K562 (cell line): ENCODE data around the gene LMBR1. TPM values are rescaled to one million over a fixed set of nuclear protein-coding genes. Genes with fewer than 3 reads are reported as not detected.

Experiments used
- CCNT2 ChIP-seq: IDR thresholded peaks from 2 replicates; pipeline ENCODE4 v1.6.1; 2011; ENCODE audit warnings: borderline replicate concordance, low read depth, mild to moderate bottlenecking, moderate library complexity, mixed read lengths, low read length; ENCODE audit not compliant: insufficient read length; ENCODE audit errors: extremely low read depth
- COPS2 ChIP-seq: fragments of 450-650 bp; conservative IDR thresholded peaks from 2 replicates; pipeline ENCODE4 v1.6.1; 2016; ENCODE audit warnings: mild to moderate bottlenecking, moderate library complexity
- ZFP1 ChIP-seq: fragments of 450-650 bp; formaldehyde crosslinking; IDR thresholded peaks from 2 replicates; pipeline ENCODE4 v1.4.0; 2020; ENCODE audit warnings: mild to moderate bottlenecking, mixed read lengths
- ZNF644 ChIP-seq: fragments of 200-800 bp; sonication (Bioruptor generic); IDR thresholded peaks from 2 replicates; pipeline ENCODE4 v1.6.1; 2016; ENCODE audit warnings: low read depth, missing genetic modification characterization, missing compliant biosample characterization
- polyA plus RNA-seq, 8 experiments: library from polyadenylated mRNA; depleted of rRNA in 4 of 8; stranded (reverse) in 5 of 8; unstranded in 3 of 8; fragments of >200 nt; fragmentation: Nextera tagmentation in 2 of 8; fragmentation: Illumina TruSeq in 1 of 8; extraction: Ambion mirVana in 2 of 8; extraction: Trizol in 1 of 8; gene quantifications; 2 replicates each; pipeline versions ENCODE4 v1.2.1 to v1.2.3, GENCODE V29; 2011 to 2014; ENCODE audit warnings: inconsistent platforms in 1 of 8, missing spikeins in 1 of 8
- total RNA-seq, 7 experiments: library from RNA; depleted of rRNA in 6 of 7; stranded (reverse); fragments of >200 nt in 6 of 7; fragmentation: Illumina TruSeq in 2 of 7; extraction: Trizol in 2 of 7; gene quantifications; 2 replicates each; pipeline versions ENCODE4 v1.2.1 to v1.2.3, GENCODE V29; 2011 to 2021; ENCODE audit warnings: low replicate concordance in 1 of 7
- TF ChIP-seq, protein P1 (sequence below): conservative IDR thresholded peaks from 2 replicates; pipeline ENCODE4 v1.6.1; 2011; ENCODE audit warnings: low read depth, mild to moderate bottlenecking, low read length; ENCODE audit not compliant: control insufficient read depth
- TF ChIP-seq, protein P2 (sequence below): sonication (generic); formaldehyde crosslinking; IDR thresholded peaks from 2 replicates; pipeline ENCODE4 v1.8.0; 2023; ENCODE audit warnings: mild to moderate bottlenecking, missing genetic modification reagents
- TF ChIP-seq, protein P3 (sequence below): fragments of 250-450 bp; sonication (Bioruptor Pico); IDR thresholded peaks from 2 replicates; pipeline ENCODE4 v1.4.0; 2020; ENCODE audit warnings: borderline replicate concordance
- TF ChIP-seq, protein P4 (sequence below): sonication (generic); formaldehyde crosslinking; IDR thresholded peaks from 2 replicates; pipeline ENCODE4 v1.8.1; 2023; ENCODE audit warnings: missing genetic modification reagents, mild to moderate bottlenecking, borderline replicate concordance
- TF ChIP-seq, protein P5 (sequence below): fragments of 250-450 bp; sonication (Bioruptor Pico); IDR thresholded peaks from 2 replicates; pipeline ENCODE4 v1.8.0; 2022; ENCODE audit warnings: moderate library complexity, mild to moderate bottlenecking, inconsistent platforms
- TF ChIP-seq, protein P6 (sequence below): sonication (generic); formaldehyde crosslinking; IDR thresholded peaks from 2 replicates; pipeline ENCODE4 v1.8.0; 2023; ENCODE audit warnings: mild to moderate bottlenecking, missing genetic modification reagents

LMBR1 gene
- total and polyA plus RNA-seq, 9 of the 15 experiments (the other 6 are each of a cell fraction or from before 2014, with no cell fraction given) = 7.7 to 90.0 (median 59.9) TPM

GRCh38 chr7:156640257-156640948, 252.6 kb downstream of the LMBR1 start, which contains the start of gene RNF32 (continued):
- TF ChIP-seq, protein P1, sequence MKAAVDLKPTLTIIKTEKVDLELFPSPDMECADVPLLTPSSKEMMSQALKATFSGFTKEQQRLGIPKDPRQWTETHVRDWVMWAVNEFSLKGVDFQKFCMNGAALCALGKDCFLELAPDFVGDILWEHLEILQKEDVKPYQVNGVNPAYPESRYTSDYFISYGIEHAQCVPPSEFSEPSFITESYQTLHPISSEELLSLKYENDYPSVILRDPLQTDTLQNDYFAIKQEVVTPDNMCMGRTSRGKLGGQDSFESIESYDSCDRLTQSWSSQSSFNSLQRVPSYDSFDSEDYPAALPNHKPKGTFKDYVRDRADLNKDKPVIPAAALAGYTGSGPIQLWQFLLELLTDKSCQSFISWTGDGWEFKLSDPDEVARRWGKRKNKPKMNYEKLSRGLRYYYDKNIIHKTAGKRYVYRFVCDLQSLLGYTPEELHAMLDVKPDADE = peak; percentile 44; the same call in 1 of the 2 replicates
- TF ChIP-seq CCNT2 (peak; percentile 45), ZNF644 (no peak), ZFP1 (CRISPR knock-in tag) (no peak), COPS2 (no peak)
- TF ChIP-seq, protein P2, sequence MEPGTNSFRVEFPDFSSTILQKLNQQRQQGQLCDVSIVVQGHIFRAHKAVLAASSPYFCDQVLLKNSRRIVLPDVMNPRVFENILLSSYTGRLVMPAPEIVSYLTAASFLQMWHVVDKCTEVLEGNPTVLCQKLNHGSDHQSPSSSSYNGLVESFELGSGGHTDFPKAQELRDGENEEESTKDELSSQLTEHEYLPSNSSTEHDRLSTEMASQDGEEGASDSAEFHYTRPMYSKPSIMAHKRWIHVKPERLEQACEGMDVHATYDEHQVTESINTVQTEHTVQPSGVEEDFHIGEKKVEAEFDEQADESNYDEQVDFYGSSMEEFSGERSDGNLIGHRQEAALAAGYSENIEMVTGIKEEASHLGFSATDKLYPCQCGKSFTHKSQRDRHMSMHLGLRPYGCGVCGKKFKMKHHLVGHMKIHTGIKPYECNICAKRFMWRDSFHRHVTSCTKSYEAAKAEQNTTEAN (CRISPR knock-in tag) = 0 out of 2 replicates have a peak, but pooled peaks have one; percentile 10
- TF ChIP-seq, protein P3, sequence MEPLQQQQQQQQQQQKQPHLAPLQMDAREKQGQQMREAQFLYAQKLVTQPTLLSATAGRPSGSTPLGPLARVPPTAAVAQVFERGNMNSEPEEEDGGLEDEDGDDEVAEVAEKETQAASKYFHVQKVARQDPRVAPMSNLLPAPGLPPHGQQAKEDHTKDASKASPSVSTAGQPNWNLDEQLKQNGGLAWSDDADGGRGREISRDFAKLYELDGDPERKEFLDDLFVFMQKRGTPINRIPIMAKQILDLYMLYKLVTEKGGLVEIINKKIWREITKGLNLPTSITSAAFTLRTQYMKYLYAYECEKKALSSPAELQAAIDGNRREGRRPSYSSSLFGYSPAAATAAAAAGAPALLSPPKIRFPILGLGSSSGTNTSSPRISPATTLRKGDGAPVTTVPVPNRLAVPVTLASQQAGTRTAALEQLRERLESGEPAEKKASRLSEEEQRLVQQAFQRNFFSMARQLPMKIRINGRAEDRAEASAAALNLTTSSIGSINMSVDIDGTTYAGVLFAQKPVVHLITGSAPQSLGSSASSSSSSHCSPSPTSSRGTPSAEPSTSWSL (CRISPR knock-in tag) = peak; percentile 80; the same call in 1 of the 2 replicates
- TF ChIP-seq, protein P4, sequence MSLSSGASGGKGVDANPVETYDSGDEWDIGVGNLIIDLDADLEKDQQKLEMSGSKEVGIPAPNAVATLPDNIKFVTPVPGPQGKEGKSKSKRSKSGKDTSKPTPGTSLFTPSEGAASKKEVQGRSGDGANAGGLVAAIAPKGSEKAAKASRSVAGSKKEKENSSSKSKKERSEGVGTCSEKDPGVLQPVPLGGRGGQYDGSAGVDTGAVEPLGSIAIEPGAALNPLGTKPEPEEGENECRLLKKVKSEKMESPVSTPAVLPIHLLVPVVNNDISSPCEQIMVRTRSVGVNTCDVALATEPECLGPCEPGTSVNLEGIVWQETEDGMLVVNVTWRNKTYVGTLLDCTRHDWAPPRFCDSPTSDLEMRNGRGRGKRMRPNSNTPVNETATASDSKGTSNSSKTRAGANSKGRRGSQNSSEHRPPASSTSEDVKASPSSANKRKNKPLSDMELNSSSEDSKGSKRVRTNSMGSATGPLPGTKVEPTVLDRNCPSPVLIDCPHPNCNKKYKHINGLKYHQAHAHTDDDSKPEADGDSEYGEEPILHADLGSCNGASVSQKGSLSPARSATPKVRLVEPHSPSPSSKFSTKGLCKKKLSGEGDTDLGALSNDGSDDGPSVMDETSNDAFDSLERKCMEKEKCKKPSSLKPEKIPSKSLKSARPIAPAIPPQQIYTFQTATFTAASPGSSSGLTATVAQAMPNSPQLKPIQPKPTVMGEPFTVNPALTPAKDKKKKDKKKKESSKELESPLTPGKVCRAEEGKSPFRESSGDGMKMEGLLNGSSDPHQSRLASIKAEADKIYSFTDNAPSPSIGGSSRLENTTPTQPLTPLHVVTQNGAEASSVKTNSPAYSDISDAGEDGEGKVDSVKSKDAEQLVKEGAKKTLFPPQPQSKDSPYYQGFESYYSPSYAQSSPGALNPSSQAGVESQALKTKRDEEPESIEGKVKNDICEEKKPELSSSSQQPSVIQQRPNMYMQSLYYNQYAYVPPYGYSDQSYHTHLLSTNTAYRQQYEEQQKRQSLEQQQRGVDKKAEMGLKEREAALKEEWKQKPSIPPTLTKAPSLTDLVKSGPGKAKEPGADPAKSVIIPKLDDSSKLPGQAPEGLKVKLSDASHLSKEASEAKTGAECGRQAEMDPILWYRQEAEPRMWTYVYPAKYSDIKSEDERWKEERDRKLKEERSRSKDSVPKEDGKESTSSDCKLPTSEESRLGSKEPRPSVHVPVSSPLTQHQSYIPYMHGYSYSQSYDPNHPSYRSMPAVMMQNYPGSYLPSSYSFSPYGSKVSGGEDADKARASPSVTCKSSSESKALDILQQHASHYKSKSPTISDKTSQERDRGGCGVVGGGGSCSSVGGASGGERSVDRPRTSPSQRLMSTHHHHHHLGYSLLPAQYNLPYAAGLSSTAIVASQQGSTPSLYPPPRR (CRISPR knock-in tag) = no peak; the same call in 1 of the 2 replicates
- TF ChIP-seq, protein P5, sequence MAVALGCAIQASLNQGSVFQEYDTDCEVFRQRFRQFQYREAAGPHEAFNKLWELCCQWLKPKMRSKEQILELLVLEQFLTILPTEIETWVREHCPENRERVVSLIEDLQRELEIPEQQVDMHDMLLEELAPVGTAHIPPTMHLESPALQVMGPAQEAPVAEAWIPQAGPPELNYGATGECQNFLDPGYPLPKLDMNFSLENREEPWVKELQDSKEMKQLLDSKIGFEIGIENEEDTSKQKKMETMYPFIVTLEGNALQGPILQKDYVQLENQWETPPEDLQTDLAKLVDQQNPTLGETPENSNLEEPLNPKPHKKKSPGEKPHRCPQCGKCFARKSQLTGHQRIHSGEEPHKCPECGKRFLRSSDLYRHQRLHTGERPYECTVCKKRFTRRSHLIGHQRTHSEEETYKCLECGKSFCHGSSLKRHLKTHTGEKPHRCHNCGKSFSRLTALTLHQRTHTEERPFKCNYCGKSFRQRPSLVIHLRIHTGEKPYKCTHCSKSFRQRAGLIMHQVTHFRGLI (CRISPR knock-in tag) = no peak
- TF ChIP-seq, protein P6, sequence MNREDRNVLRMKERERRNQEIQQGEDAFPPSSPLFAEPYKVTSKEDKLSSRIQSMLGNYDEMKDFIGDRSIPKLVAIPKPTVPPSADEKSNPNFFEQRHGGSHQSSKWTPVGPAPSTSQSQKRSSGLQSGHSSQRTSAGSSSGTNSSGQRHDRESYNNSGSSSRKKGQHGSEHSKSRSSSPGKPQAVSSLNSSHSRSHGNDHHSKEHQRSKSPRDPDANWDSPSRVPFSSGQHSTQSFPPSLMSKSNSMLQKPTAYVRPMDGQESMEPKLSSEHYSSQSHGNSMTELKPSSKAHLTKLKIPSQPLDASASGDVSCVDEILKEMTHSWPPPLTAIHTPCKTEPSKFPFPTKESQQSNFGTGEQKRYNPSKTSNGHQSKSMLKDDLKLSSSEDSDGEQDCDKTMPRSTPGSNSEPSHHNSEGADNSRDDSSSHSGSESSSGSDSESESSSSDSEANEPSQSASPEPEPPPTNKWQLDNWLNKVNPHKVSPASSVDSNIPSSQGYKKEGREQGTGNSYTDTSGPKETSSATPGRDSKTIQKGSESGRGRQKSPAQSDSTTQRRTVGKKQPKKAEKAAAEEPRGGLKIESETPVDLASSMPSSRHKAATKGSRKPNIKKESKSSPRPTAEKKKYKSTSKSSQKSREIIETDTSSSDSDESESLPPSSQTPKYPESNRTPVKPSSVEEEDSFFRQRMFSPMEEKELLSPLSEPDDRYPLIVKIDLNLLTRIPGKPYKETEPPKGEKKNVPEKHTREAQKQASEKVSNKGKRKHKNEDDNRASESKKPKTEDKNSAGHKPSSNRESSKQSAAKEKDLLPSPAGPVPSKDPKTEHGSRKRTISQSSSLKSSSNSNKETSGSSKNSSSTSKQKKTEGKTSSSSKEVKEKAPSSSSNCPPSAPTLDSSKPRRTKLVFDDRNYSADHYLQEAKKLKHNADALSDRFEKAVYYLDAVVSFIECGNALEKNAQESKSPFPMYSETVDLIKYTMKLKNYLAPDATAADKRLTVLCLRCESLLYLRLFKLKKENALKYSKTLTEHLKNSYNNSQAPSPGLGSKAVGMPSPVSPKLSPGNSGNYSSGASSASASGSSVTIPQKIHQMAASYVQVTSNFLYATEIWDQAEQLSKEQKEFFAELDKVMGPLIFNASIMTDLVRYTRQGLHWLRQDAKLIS = peak; percentile 98
